HG02623 (cell line): Measurements from ENCODE around the gene SERPINA3.
"Not testable (repeated sequence)": the region's sequence is repeated elsewhere in the genome, so short reads cannot be mapped to it uniquely, and the experiment has no call there.

Experiments used
- ATAC-seq: cut with Tn5 transposase; IDR thresholded peaks from one replicate; pipeline ENCODE4 v1.9.1; 2021; ENCODE audit warnings: moderate library complexity; ENCODE audit not compliant: unreplicated experiment

SERPINA3 gene

DNA sequence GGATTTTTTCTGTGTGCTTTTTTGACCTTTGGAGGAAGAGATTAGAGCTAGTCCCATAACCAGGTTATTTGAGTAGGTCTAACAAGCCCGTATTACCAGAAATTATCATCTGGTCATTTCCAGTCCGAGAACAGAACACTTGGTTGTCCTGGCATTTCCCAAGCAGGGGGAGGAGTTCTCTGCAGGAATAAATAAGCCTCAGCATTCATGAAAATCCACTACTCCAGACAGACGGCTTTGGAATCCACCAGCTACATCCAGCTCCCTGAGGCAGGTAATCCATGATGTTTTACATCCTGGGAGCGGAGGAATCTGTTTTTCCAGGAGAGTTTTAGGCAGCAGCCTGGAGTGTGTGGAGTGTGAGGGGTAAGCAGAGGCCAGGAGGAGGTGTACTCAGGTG, at the start of gene SERPINA3:
SERPINA3 (plus strand) TSS at position 218 of the 400 bp plus-strand sequence. CDS start 2,051 bp downstream, outside the sequence.
- no peak for ATAC-seq

GRCh38 chr14:94562941-94563883, 49.0 kb upstream of the SERPINA3 start:
- no peak for ATAC-seq

DNA sequence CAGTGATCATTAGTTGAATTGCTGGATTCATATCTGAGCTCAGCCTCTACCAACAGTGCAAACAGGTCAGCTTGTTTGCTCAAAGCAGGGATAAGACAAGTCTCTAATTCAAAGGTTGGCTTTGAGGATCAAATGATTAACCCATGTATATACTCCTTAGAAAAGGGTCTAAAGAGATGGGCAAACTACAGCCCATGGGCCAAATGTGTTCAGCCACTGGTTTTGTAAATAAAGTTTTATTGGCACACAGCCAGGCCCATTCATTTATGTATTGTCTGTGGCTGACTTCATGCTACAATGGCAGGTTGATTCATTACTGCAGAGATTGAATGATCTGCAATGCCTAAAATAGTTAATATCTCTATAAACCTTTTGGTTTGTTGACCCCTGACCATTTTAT, 47.8 kb upstream of the SERPINA3 start:
- no peak for ATAC-seq

DNA sequence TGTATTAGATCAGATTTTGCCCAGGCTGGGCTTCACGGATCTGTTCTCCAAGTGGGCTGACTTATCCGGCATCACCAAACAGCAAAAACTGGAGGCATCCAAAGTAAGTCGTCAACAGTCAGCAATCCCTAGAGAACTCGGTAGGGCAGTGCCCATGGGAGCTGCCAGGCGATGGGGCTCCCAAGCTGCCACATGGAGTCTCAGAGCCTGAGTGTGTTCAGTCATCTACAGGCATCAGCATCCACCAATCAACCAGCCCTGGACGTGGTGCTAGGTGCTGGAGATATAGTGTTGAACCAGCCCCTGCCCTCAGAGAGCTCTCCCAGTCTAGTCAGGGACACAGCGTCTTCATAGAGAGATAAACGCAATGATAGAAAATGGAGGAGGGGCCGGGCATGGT, 44.0 kb upstream of the SERPINA3 start:
- ATAC-seq = no peak

- ATAC-seq = no peak
These were observed 42.7 kb upstream of the SERPINA3 start for GRCh38 chr14:94569381-94570001.

DNA sequence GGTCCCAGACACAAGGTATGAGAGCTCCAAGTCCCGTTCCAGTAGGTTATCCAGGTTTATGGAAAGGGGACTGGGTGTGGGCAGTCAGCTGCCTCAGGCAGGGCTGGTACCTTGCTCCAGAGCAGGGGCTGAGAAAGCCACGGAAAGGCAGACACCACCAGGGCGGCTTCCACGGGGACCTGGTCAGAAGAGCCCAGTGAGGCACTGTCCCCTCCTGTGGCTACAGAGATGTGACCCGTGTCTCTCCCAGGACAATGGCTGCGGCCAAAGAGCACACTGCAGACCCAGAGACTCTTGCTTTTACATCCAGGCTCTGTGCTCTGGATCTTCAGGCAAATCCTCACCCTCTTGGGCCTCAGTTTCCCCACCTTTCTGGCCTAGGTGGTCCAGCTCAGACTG, 42.2 kb upstream of the SERPINA3 start:
- no peak for ATAC-seq

DNA sequence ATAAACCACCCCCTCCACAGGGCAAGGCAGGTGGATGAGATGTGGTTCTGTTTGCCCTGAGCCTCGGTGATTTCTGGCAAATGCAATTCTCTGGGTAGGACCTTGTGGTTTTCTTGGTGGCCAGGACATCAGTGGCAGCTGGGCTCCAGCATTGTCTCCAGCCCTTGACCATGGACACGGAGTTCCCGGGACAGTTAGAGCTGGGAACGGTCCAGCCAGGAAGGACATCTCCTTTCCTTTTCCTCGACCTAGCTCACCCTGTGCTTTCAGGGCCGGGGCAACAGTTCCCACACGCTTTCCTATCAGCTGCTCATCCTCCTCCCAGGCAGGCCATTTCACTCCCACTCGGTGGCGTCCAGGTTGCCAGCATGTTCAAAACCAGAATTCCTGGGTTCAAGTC, 41.8 kb upstream of the SERPINA3 start:
- no peak for ATAC-seq

DNA sequence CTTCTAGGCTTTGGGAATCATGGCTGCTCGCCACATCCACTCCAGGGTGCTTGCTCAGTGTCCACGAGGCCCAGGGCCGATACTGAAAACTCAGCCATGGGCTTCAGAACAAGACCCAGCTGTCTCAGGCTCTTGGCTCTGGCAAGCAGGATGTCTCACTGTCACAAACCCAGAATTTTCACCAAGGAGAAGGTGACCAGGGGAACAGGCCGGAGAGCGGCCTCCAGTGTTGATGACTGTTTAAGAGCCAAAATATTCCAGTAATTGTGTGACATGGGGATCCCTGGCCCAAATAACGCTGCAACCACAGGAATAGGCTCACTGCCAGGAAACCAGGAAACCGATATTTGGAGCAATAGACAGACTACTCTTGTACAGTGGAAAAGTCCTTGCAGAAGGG, 40.8 kb upstream of the SERPINA3 start:
- no peak for ATAC-seq

GRCh38 chr14:94571950-94572349, 40.2 kb upstream of the SERPINA3 start:
- ATAC-seq = no peak

- ATAC-seq = no peak
These were observed 39.4 kb upstream of the SERPINA3 start for GRCh38 chr14:94572637-94573303.

GRCh38 chr14:94573475-94574277, 38.5 kb upstream of the SERPINA3 start:
- no peak for ATAC-seq

- ATAC-seq = no peak
These were observed 37.9 kb upstream of the SERPINA3 start for GRCh38 chr14:94574336-94574735.

DNA sequence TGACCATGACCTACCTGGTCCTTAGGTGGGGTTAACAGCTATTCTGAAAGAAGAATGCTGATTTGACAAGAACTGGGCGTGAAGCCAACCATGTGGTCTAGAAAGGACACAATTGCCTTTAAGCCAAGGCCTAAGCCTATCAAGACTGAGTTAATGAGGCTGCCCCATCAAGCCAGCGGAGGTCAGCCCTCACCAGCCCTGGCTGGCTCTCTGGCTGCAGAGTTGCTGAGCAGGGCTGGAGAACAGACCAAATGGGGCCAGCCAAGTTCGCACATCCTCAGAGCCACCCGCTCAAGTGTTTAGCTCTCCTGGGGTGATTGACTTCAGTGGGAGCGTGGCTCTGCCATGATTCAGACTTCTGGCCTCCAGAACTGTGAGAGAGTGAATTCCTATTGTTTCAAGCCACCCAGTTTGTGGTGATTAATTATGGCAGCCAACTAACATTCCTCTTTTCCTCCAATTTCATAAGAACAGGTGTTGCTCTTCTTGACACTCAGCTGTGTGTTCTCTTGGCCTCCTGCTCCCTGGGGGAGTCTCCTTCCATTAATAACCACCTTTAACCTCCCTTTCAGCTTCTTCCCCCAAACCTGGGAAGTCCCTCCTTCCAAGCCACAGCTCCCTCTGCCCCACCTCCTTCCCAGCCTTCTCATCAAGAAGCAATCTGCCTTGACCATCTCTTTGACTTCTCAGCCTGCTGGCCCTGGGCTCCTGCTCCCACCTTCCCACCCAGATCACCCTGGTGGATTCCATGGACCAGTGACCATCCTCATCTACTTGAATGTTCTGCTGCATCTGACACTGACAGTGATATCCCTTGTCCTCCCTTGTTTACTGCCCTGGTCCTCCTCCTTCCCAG, 36.2 kb upstream of the SERPINA3 start:
- ATAC-seq = no peak

GRCh38 chr14:94577472-94577871, 34.7 kb upstream of the SERPINA3 start:
- not testable (repeated sequence) for ATAC-seq

DNA sequence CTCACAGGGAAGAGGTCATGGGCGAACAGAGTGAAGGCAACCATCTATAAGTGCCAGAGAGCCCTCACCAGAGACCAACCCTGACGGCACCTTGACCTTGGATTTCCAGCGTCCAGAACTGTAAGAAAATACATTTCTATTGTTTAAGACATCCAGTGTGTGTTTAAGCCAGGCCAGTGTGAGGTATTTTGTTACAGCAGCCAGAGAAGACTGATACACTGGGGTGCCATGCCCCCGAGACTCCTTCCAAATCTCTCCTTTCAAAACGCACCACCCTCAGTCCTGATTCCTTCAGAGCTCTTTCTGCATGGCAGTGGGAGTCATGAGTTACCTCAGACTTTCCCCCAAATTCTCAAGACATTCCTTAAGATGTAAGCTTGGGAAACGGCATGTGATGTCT, 33.5 kb upstream of the SERPINA3 start:
- ATAC-seq = no peak

GRCh38 chr14:94581127-94581999, 30.8 kb upstream of the SERPINA3 start, which contains the start of gene SERPINA5:
Gene SERPINA5 (plus strand): TSS chr14:94581426. CDS start chr14:94587363, 5,937 bp downstream.
- ATAC-seq = no peak

- ATAC-seq = no peak
These were observed 29.9 kb upstream of the SERPINA3 start for GRCh38 chr14:94582199-94582750.

DNA sequence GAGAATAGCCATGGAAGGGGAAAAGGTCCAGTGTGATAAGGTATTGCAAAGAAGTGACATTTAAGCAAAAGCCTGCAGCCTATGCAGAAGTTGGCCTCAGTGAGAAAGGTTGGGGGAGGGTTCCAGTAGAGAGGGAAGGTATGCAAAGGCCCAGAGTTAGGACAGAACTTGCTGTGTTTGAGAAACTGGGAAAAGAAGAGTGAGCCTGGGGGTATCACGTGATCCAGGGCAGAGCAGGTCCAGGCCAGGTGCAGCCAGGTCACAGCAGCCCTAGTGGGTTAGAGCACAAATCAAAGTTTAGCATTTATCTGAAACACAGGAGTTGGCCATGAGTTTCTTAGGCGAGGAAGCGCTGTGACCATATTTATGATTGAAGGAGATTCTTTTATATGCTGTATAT, 29.3 kb upstream of the SERPINA3 start:
- ATAC-seq = no peak

DNA sequence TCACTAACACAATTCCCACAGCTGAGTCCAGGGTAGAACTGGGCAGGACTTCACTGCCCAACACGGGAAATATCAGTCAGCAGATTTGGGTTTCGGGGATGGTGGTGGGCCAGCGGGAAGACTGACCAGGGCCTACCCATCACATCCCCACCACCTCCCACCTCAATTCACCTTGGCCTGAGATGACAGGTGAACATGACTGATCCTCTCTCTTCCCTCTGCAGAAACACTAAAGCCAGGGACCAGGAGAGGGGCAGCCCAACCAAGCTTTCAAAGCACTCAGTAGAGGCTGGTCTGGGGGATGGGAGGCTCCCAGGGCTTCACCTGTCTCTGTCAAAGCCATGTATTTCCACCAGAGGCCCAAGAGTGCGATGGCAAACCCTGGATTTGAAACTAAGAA, 28.6 kb upstream of the SERPINA3 start:
- ATAC-seq = no peak
